ENCODE measurements around the gene MC5R.

MC5R gene

GRCh38 chr18:13811993-13812392 lies 12.0 kb upstream of the MC5R start:
- Histone ChIP-seq H3K4me1 (peaks cover 3% of the 10 kb centered on the region), H3K27me3 (ENCODE audit: control insufficient read depth, insufficient read depth, low read length) (no peaks in the 10 kb centered on the region), H3K36me3 (ENCODE audit: control insufficient read depth, insufficient read depth, low read length) (no peaks in the 10 kb centered on the region), H3K79me2 (no peaks in the 10 kb centered on the region), H3K9ac (no peak overlapping the region), H3K27ac (no peak overlapping the region), H2AFZ (no peak overlapping the region), H3K9me3 (ENCODE audit: control insufficient read depth, low read length) (no peaks in the 10 kb centered on the region), H3K4me2 (ENCODE audit: low read length) (no peak overlapping the region), H3K4me3 (ENCODE audit: low read depth, low read length) (no peak overlapping the region)
- no peak for TF ChIP-seq CTCF (IDR thresholded peaks at IDR 0.05)

GRCh38 chr18:13813271-13813849 lies 10.6 kb upstream of the MC5R start:
- Histone ChIP-seq H3K4me1 (peaks cover 3% of the 10 kb centered on the region), H3K27me3 (ENCODE audit: control insufficient read depth, insufficient read depth, low read length) (no peaks in the 10 kb centered on the region), H3K27ac (no peak overlapping the region), H3K79me2 (no peaks in the 10 kb centered on the region), H3K9me3 (ENCODE audit: control insufficient read depth, low read length) (no peaks in the 10 kb centered on the region), H2AFZ (peak overlapping the region; percentile 67), H3K4me3 (ENCODE audit: low read depth, low read length) (no peak overlapping the region), H3K4me2 (ENCODE audit: low read length) (no peak overlapping the region), H3K36me3 (ENCODE audit: control insufficient read depth, insufficient read depth, low read length) (no peaks in the 10 kb centered on the region), H3K9ac (no peak overlapping the region)
- TF ChIP-seq CTCF (IDR thresholded peaks at IDR 0.05): peak; percentile 85

GRCh38 chr18:13826209-13826608 lies 2.3 kb downstream of the MC5R start:
- H3K9ac ChIP-seq: no peak overlapping the region
- no peak overlapping the region for H3K4me2 ChIP-seq (ENCODE audit: low read length)
- no peaks in the 10 kb centered on the region for H3K27me3 ChIP-seq (ENCODE audit: control insufficient read depth, insufficient read depth, low read length)

GRCh38 chr18:13831864-13832508 lies 8.0 kb downstream of the MC5R start:
- Histone ChIP-seq H3K27me3 (ENCODE audit: control insufficient read depth, insufficient read depth, low read length) (no peaks in the 10 kb centered on the region), H3K4me3 (ENCODE audit: low read depth, low read length) (no peak overlapping the region), H3K36me3 (ENCODE audit: control insufficient read depth, insufficient read depth, low read length) (no peaks in the 10 kb centered on the region), H3K79me2 (no peaks in the 10 kb centered on the region), H3K9ac (no peak overlapping the region), H2AFZ (no peak overlapping the region), H3K27ac (no peak overlapping the region), H3K4me1 (no peaks in the 10 kb centered on the region), H3K4me2 (ENCODE audit: low read length) (no peak overlapping the region), H3K9me3 (ENCODE audit: control insufficient read depth, low read length) (no peaks in the 10 kb centered on the region)
- TF ChIP-seq CTCF (IDR thresholded peaks at IDR 0.05): no peak

More at GRCh38 chr18:13826209-13826608, 2.3 kb downstream of the MC5R start:
- Histone ChIP-seq H3K4me1 (no peaks in the 10 kb centered on the region), H3K27ac (no peak overlapping the region), H3K9me3 (ENCODE audit: control insufficient read depth, low read length) (no peaks in the 10 kb centered on the region), H3K4me3 (ENCODE audit: low read depth, low read length) (no peak overlapping the region), H3K36me3 (ENCODE audit: control insufficient read depth, insufficient read depth, low read length) (no peaks in the 10 kb centered on the region), H2AFZ (no peak overlapping the region), H3K79me2 (no peaks in the 10 kb centered on the region)
- TF ChIP-seq CTCF (IDR thresholded peaks at IDR 0.05): no peak

Measured in parathyroid adenoma (tissue), 2 donors.